Natural killer cell treated with Interleukin-12 subunit alpha and Interleukin-12 subunit beta and Interleukin-15 and Interleukin-18, amount 100 ng/mL, for 72 hours (primary cell): Measurements from ENCODE around the gene EML4. TPM values are rescaled to one million over a fixed set of nuclear protein-coding genes. Genes with fewer than 3 reads are reported as not detected.
"Not testable (repeated sequence)": the region's sequence is repeated elsewhere in the genome, so short reads cannot be mapped to it uniquely, and the experiment has no call there.

Experiments
- ATAC-seq, 2 donors: fragments of 150-1000 bp; cut with Tn5 transposase in 1 of 2; sonication (Bioruptor Pico), chemical (Tn5 transposase) in 1 of 2; 2 replicates each; pipeline ENCODE4 v1.10.0; 2021
- DNase-seq: peaks from one replicate; pipeline ENCODE4 v3.0.0; 2022; ENCODE audit warnings: low spot score
- H3K27ac Mint-ChIP-seq, 2 donors: 1 replicate in 1 of 2; 2 replicates in 1 of 2; pipeline ENCODE4 v1.8.0; 2022; ENCODE audit warnings: mixed read lengths in 2 of 2, mild to moderate bottlenecking in 1 of 2, moderate library complexity in 1 of 2
- H3K27me3 Mint-ChIP-seq, 2 donors: 1 replicate in 1 of 2; 2 replicates in 1 of 2; pipeline ENCODE4 v1.8.0; 2022; ENCODE audit warnings: mixed read lengths in 2 of 2
- H3K36me3 Mint-ChIP-seq: one replicate; pipeline ENCODE4 v1.8.0; 2022; ENCODE audit warnings: mixed read lengths
- H3K4me1 Mint-ChIP-seq, 2 donors: 1 replicate in 1 of 2; 2 replicates in 1 of 2; pipeline ENCODE4 v1.8.0; 2022; ENCODE audit warnings: low read depth in 2 of 2, mixed read lengths in 2 of 2, mild to moderate bottlenecking in 1 of 2
- H3K4me3 Mint-ChIP-seq: one replicate; pipeline ENCODE4 v1.8.0; 2022; ENCODE audit warnings: mixed read lengths
- H3K9me3 Mint-ChIP-seq: 2 replicates; pipeline ENCODE4 v1.8.0; 2022; ENCODE audit warnings: mixed read lengths
- total RNA-seq, 2 donors: library from RNA; stranded (reverse); gene quantifications; one replicate each; pipeline ENCODE4 v1.2.3, GENCODE V29; 2022

EML4 gene
- total RNA-seq, 2 donors from 2014 or later = 73.4 to 140 TPM

DNA sequence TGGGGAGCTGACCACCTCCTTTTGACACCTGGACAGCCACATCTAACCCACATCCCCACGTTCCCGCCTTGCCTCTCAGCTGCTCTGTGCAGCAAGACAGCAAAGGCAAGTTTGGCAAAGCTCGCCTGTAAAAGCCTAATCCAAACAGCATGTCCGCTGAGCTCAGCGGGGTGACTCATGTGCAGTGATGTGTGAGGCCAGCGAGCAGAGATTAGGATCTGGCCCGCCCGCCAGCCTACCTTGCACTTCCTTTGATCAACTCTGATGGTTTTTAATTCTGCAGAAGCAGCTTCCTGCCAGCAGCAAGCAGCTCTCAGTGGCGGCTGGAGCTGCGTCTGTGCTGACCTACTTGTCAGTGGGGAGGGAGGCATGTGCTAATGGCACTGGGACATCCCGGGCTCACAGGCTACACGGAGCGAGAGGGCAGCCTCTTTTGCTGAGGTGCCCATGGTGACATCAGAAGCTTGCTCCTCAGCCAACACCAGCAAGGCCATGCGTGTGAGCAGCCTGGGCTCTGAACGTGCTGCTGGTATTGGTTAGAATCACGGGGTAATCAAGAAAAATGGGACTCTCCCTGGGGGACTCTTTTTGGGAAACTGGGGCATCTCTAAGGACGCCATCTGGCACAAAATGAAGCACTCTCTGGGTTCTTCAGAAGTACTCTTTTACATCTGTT lies 36.0 kb upstream of the EML4 start:
- peaks cover 62 to 72% of the 10 kb centered on the region in 2 donors for H3K4me1 Mint-ChIP-seq
- H3K36me3 Mint-ChIP-seq = no peaks in the 10 kb centered on the region
- DNase-seq (peak; percentile 89), ATAC-seq (peak; percentile 94)
- H3K4me3 Mint-ChIP-seq = peak overlapping the region; percentile 86
- H3K27ac Mint-ChIP-seq = peak overlapping the region; percentile 91 to 97
- H3K27me3 Mint-ChIP-seq = no peaks in the 10 kb centered on the region
- no peaks in the 10 kb centered on the region for H3K9me3 Mint-ChIP-seq

DNA sequence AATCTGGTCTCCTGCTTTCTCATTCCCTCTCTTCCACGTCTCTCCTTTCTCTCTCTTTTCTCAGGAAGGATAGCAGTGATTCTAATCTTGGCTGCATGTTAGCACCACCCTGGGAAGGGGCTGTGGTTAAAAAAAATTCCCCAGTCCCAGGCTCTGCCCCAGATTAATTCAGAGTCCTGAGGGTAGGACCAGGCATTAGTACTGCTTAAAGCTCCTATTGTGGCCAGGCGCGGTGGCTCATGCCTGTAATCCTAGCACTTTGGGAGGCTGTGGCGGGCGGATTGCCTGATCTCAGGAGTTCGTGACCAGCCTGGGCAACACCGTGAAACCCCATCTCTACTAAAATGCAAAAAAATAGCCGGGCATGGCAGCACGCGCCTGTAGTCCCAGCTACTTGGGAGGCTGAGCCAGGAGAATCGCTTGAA lies 35.4 kb upstream of the EML4 start:
- no peak for ATAC-seq
- DNase-seq = no peak
- H3K27ac Mint-ChIP-seq = peak overlapping the region; percentile 91 to 97
- no peaks in the 10 kb centered on the region for H3K9me3 Mint-ChIP-seq
- H3K27me3 Mint-ChIP-seq = no peaks in the 10 kb centered on the region
- H3K4me3 Mint-ChIP-seq = peak overlapping the region; percentile 86
- no peaks in the 10 kb centered on the region for H3K36me3 Mint-ChIP-seq
- H3K4me1 Mint-ChIP-seq = peaks cover 55 to 71% of the 10 kb centered on the region in 2 donors

DNA sequence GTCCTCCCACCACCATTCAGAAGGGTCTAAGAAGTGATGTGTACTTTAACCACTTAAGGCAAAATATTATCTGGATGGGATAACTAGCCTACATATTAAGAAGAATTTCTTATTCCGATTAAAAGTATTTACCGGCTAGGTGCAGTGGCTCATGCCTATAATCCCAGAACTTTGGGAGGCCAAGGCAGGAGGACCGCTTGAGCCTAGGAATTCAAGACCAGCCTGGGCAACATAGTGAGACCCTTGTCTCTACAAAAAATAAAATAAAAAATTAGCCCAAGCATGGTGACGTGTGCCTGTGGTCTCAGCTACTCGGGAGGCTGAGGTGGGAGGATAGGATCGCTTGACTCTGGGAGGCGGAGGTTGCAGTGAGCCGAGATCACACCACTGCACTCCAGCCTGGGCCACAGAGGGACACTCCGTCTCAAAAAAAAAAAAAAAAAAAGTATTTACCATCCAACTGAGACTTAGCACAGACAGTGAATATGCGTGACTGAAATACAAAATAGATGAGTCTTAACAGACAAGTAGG lies 34.7 kb upstream of the EML4 start:
- not testable (repeated sequence) for H3K27me3 Mint-ChIP-seq, ATAC-seq, DNase-seq, H3K9me3 Mint-ChIP-seq, H3K36me3 Mint-ChIP-seq
- Mint-ChIP-seq H3K4me3 (peak overlapping the region; percentile 86), H3K4me1 (peaks cover 48 to 65% of the 10 kb centered on the region in 2 donors), H3K27ac (peak overlapping the region in 1 of 2 donors; percentile 91)

DNA sequence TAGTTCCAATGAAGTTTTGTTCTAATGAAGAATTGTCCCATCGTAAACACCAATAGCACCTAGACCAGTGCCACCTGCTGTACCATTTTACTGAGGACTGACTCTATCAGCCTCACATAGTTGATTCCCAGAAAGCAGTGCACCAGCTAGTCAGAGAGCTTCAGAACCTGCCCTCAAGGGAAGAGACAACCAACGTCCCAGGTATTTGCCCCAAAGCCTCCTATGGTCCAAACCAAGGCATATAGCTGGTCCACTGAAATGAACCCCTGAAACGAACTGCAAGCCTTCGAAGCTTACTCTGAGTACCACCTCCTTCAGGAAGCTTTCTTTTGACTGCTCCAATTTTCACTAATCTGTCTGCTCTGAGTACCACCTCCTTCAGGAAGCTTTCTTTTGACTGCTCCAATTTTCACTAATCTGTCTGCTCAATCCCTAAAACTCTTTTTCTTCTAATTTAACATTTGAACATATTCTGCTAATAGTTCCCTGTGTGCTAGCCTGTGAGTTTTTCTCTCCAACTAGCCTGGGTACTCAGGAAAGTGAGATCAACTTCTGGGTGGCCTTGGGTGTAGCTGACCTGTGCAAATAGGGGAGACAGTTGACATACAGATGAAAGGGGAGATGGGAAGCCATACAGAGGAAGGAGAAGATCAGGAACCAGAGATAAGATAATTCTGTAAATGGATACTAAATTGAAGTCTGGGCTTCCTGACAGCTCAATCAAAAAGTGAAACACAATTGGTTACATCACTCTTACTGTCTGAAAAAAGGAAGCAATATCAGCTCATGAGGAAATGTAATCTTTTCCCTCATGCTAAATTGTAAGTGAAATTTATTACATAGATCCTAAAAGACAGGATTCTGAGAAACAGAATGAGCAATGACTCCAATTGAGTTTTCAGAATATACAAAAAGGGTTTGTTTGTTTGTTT lies 33.5 kb upstream of the EML4 start:
- ATAC-seq = no peak
- Mint-ChIP-seq H3K36me3 (no peaks in the 10 kb centered on the region), H3K4me1 (peaks cover 40 to 54% of the 10 kb centered on the region in 2 donors), H3K27me3 (no peaks in the 10 kb centered on the region), H3K27ac (peak overlapping the region; percentile 86 to 91), H3K4me3 (peak overlapping the region; percentile 58), H3K9me3 (no peaks in the 10 kb centered on the region)
- no peak for DNase-seq

DNA sequence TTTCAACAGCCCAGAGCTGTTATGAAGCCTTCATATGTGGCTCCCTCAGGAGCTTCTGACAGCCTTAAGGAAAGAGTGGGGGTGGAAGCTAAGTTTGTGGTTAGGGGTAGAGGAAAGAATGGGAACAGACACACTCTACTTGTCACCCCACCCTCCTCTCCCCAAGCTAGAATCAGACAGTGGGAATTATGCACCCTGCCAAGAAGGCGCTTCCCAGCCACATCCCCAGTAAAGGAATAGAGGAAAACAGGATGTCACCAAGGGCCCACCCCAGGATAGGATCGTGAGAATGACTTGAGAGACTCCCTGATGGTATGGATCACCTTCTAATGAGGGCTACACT lies 32.4 kb upstream of the EML4 start:
- H3K4me1 Mint-ChIP-seq = peaks cover 44 to 56% of the 10 kb centered on the region in 2 donors
- no peaks in the 10 kb centered on the region for H3K27me3 Mint-ChIP-seq
- no peaks in the 10 kb centered on the region for H3K36me3 Mint-ChIP-seq
- H3K27ac Mint-ChIP-seq = peak overlapping the region; percentile 86 to 91
- ATAC-seq (no peak), DNase-seq (no peak)
- H3K4me3 Mint-ChIP-seq = no peak overlapping the region
- H3K9me3 Mint-ChIP-seq = no peaks in the 10 kb centered on the region

DNA sequence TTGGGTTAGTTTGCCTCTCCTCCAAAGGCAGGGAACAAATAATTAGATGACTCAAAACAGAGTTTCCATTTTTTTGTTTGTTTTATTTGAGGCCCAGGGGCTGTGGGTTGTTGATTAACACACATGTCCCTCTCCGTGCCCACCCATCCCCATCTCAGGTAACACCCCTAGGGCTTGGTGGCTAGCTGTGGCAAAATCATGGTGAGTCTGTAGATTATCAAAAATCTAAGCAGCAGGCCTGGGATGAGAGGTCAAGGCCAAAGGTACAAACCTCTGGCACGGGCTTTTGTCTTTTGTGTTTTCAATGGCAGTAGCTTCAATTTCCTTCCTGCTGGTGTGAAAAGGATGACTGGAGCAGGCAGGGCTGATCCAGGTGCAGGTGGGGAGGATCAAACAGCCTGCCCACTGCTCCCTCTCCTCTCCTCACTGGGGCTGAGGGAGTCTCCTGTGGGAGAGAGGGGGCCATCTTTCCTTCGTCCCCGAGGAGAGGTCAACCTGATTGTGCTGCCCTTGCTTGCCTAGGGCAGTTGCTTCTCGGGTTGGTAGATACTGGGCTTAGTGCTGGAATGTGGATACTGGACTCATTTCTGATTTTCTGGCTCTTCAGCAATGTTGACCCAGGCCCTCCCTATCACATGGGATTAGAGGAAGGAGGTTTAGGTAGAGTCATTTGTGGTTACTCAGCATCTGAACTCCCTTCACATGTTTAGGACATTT lies 31.9 kb upstream of the EML4 start:
- H3K4me1 Mint-ChIP-seq = peaks cover 39 to 52% of the 10 kb centered on the region in 2 donors
- ATAC-seq (no peak), DNase-seq (no peak)
- H3K36me3 Mint-ChIP-seq = no peaks in the 10 kb centered on the region
- H3K4me3 Mint-ChIP-seq = no peak overlapping the region
- H3K27me3 Mint-ChIP-seq = no peaks in the 10 kb centered on the region
- no peaks in the 10 kb centered on the region for H3K9me3 Mint-ChIP-seq
- peak overlapping the region; percentile 86 to 91 for H3K27ac Mint-ChIP-seq

DNA sequence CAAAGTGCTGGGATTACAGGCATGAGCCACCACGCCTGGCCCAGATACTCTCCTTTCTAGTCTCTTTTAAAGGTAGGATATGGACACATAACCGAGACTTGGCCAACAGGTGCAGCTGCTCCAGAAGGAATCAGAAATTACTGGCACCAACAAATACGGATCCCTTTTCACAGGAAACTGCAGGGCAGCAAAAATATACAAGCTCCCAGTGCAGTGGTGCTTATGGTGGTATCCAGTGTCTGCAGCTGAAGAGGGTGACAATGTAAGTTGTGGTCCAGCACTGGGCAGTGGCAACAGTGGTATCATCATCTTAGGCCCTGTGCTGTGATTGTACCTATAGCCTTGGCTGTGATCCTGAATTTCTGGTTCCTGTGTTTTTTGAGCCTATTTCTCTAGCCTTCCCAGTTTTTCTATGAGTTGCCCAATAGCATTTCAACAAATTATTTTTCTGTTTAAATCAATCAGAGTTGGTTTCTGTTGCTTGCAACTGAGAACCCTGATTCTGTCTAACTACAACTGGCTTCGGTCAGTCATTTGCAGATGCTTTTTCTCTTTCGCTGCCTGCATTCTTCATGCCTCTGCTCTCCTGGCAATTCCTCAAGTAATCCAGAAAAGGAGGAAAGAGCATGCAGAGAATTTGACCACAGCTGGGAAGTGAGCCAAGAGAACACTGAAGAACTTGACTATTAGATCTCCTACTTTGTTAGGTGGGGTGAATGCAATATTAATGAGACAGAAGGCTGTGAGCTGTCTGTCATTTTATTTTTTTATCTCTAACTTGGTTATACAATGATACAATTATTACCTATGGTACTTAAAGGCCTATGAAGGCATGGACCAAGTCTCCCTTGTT lies 30.8 kb upstream of the EML4 start:
- no peak overlapping the region for H3K4me3 Mint-ChIP-seq
- no peaks in the 10 kb centered on the region for H3K27me3 Mint-ChIP-seq
- H3K4me1 Mint-ChIP-seq = peaks cover 29 to 52% of the 10 kb centered on the region in 2 donors

DNA sequence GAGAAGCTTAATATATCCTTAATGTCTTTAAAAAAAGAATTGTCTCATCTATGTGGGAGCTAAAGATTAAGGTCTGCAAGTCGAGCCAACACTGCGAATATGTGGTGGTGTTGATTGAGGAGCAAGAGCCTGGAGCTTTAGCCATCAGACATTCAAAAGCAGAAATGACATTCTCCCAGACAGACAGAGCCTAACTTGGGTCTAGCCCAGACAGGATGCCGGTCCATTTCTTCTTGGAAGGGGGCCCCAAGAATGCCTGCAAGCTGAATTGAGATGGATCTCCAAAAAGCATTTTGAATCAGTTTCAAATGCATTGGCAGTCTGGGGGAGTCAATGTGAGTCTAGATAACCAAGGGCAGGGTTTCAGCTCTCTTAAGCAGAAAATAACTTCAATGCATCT lies 30.1 kb upstream of the EML4 start:
- ATAC-seq (no peak), DNase-seq (no peak)
- no peaks in the 10 kb centered on the region for H3K9me3 Mint-ChIP-seq
- no peaks in the 10 kb centered on the region for H3K36me3 Mint-ChIP-seq
- peaks cover 27 to 48% of the 10 kb centered on the region in 2 donors for H3K4me1 Mint-ChIP-seq
- peak overlapping the region; percentile 28 to 86 for H3K27ac Mint-ChIP-seq
- no peaks in the 10 kb centered on the region for H3K27me3 Mint-ChIP-seq
- no peak overlapping the region for H3K4me3 Mint-ChIP-seq

More for the DNA sequence above, 30.8 kb upstream of the EML4 start:
- Mint-ChIP-seq H3K36me3 (no peaks in the 10 kb centered on the region), H3K9me3 (no peaks in the 10 kb centered on the region), H3K27ac (peak overlapping the region; percentile 28 to 86)
- ATAC-seq (no peak), DNase-seq (no peak)

DNA sequence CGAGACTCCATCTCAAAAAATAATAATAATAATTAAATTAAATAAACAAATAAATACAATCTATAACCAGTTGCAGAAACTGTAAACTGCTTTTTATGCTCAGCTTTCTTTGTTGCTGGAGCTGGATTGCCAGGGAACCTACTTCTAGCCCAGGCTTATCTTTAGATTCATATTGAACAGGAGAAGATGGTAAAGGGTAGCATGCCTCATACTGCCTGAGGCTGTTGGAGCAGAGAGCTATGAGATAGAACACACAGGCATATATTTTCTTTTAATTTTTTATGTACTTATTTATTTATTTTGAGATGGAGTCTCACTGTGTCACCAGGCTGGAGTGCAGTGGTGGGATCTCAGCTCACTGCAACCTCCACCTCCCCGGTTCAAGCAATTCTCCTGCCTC lies 28.7 kb upstream of the EML4 start:
- DNase-seq = no peak
- H3K27ac Mint-ChIP-seq = no peak overlapping the region
- H3K4me3 Mint-ChIP-seq = no peak overlapping the region
- H3K4me1 Mint-ChIP-seq = peaks cover 23 to 38% of the 10 kb centered on the region in 2 donors
- H3K27me3 Mint-ChIP-seq = no peaks in the 10 kb centered on the region
- no peaks in the 10 kb centered on the region for H3K9me3 Mint-ChIP-seq
- no peak for ATAC-seq
- no peaks in the 10 kb centered on the region for H3K36me3 Mint-ChIP-seq

DNA sequence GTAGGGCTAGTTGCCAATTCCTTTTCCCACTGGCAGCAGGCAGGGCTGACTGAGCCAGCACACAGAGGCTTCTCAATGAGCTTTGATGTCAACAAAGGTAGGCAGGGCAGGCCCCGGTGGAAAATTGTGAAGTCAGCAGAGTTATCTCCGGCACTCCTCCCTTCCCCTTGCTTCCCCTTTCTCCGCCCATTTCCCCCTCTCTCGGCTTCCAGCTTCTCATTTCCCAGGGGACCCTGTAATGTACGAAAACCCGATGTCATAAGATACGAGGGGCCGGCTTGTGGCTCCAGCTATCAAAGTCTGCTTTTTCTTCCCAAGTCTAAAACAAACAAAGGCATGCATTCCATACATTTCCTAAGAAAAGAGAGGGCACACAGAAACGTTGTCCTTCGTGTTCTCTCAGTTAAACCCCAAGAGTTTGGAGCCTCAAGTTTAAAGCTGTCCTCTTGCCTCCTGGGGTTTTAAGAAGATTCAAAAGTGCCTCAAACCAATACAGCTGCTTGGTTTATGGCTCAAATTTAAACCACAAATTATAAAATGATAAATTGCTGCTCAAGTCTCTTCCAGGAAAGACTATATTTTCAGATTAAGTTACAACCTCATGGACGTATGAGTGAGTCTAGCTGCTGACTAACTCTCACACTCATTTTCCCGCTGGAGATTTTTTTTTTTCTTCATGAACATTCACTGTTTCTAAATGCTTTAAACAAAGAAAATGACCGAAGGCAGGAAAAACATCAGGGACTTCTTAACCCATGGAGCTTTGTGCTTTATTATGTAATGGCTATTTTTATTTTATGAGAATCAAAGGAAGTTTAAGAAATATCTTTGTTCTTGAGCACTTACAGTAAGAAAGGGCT lies 27.2 kb upstream of the EML4 start:
- Mint-ChIP-seq H3K36me3 (no peaks in the 10 kb centered on the region), H3K27ac (peak overlapping the region; percentile 46 to 61), H3K27me3 (no peaks in the 10 kb centered on the region), H3K9me3 (no peaks in the 10 kb centered on the region), H3K4me1 (peaks cover 16 to 30% of the 10 kb centered on the region in 2 donors), H3K4me3 (no peak overlapping the region)
- ATAC-seq (no peak), DNase-seq (no peak)

DNA sequence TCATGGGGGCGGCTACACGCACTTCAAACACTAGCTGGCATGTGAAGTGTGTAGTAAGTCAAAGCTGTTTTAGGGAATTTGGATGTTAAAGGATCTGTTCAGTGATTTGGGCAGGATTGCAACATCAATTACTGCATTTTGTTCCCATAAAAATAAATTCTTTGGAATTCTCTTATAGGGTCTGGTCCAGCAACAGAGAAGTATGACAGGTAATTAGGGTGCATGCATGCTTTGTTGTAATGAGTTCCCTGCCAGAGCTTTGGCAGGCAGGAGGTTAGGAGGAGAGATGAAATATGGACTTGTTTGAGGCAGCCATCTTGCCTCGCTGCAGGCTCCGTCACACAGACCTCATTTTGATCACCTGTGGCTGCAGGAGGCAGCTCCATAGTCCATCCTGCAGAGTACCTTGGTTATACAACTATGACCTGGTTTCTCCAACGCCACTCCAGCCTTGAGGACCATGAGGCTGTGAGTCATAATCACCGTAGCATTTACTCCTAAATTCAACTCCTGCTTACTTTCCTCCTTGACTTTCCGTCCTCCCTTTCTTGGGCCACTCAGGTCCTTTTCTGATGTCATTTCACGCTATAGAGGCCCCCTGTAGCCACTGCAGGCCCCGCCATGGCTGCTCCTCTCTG lies 26.5 kb upstream of the EML4 start:
- no peak for ATAC-seq
- Mint-ChIP-seq H3K9me3 (no peaks in the 10 kb centered on the region), H3K27ac (peak overlapping the region; percentile 46 to 61), H3K4me3 (no peak overlapping the region), H3K36me3 (no peaks in the 10 kb centered on the region), H3K4me1 (peaks cover 11 to 30% of the 10 kb centered on the region in 2 donors), H3K27me3 (no peaks in the 10 kb centered on the region)
- DNase-seq = no peak
